Right atrium auricular region (tissue), 2 donors: ENCODE measurements around the gene HAVCR2. TPM values are rescaled to one million over a fixed set of nuclear protein-coding genes. Genes with fewer than 3 reads are reported as not detected.
"Not testable (repeated sequence)": the region's sequence is repeated elsewhere in the genome, so short reads cannot be mapped to it uniquely, and the experiment has no call there.

Source experiments
- DNase-seq: peaks from one replicate; pipeline ENCODE4 v3.0.0-alpha.2; 2019; ENCODE audit warnings: low spot score
- H3K27ac ChIP-seq, 2 donors: fragments of 200-600 bp; sonication (generic); 1 replicate in 1 of 2; 2 replicates in 1 of 2; pipeline ENCODE4 v1.5.1; 2016 to 2019
- H3K27me3 ChIP-seq, 2 donors: fragments of 200-600 bp; sonication (generic); one replicate each; pipeline versions ENCODE4 v1.5.1 to v1.6.0; 2017 to 2019
- H3K36me3 ChIP-seq: fragments of 200-600 bp; sonication (generic); one replicate; pipeline ENCODE4 v1.5.1; 2016
- H3K4me1 ChIP-seq, 2 donors: fragments of 200-600 bp; sonication (generic); one replicate each; pipeline versions ENCODE4 v1.5.1 to v1.6.0; 2017 to 2019
- H3K4me3 ChIP-seq, 2 donors: fragments of 200-600 bp; sonication (generic); 1 replicate in 1 of 2; 2 replicates in 1 of 2; pipeline ENCODE4 v1.5.1; 2017 to 2019; ENCODE audit warnings: mild to moderate bottlenecking in 1 of 2, moderate library complexity in 1 of 2
- H3K9me3 ChIP-seq, 2 donors: fragments of 200-600 bp; sonication (generic); one replicate each; pipeline ENCODE4 v1.5.1; 2019
- total RNA-seq, 2 donors: library from RNA; depleted of rRNA; stranded (reverse); fragments of >200 nt; gene quantifications; one replicate each; pipeline ENCODE4 v1.1.0, GENCODE V29; 2016
- TF ChIP-seq, protein P1 (sequence below), 2 donors: fragments of 200-600 bp; sonication (generic); IDR thresholded peaks; one replicate each; pipeline ENCODE4 v1.5.1; 2019; ENCODE audit warnings: antibody characterized with exemption in 2 of 2

The HAVCR2 gene
- total RNA-seq, 2 donors from 2014 or later = 1.8 to 3.7 TPM

- Histone ChIP-seq H3K4me3 (no peak overlapping the region), H3K9me3 (no peaks in the 10 kb centered on the region), H3K27me3 (no peaks in the 10 kb centered on the region), H3K27ac (no peak overlapping the region), H3K36me3 (no peaks in the 10 kb centered on the region), H3K4me1 (no peaks in the 10 kb centered on the region)
- DNase-seq = no peak
- TF ChIP-seq, protein P1, sequence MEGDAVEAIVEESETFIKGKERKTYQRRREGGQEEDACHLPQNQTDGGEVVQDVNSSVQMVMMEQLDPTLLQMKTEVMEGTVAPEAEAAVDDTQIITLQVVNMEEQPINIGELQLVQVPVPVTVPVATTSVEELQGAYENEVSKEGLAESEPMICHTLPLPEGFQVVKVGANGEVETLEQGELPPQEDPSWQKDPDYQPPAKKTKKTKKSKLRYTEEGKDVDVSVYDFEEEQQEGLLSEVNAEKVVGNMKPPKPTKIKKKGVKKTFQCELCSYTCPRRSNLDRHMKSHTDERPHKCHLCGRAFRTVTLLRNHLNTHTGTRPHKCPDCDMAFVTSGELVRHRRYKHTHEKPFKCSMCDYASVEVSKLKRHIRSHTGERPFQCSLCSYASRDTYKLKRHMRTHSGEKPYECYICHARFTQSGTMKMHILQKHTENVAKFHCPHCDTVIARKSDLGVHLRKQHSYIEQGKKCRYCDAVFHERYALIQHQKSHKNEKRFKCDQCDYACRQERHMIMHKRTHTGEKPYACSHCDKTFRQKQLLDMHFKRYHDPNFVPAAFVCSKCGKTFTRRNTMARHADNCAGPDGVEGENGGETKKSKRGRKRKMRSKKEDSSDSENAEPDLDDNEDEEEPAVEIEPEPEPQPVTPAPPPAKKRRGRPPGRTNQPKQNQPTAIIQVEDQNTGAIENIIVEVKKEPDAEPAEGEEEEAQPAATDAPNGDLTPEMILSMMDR (IDR thresholded peaks at IDR 0.05) = no peak
These were observed 60.9 kb downstream of the HAVCR2 start for GRCh38 chr5:157047898-157048297.

DNA sequence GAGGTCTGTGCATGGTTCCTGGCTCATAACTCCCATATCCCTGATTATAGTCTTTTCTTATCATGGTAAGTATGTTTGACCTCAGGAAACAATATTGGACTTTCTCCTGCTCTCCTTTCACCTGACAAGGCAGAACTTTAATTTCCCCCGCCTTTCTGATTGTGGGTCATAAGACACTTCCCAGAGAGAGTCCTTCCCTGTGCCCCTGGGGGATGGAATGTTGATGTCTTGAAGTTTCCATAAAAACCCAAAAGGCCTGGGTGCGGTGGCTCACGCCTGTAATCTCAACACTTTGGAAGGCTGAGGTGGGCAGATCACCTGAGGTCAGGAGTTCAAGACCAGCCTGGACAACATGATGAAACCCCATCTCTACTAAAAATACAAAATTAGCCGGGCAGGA, 61.8 kb downstream of the HAVCR2 start:
- not testable (repeated sequence) for H3K27me3 ChIP-seq, H3K4me3 ChIP-seq, H3K27ac ChIP-seq, H3K4me1 ChIP-seq, H3K36me3 ChIP-seq, DNase-seq, H3K9me3 ChIP-seq

DNA sequence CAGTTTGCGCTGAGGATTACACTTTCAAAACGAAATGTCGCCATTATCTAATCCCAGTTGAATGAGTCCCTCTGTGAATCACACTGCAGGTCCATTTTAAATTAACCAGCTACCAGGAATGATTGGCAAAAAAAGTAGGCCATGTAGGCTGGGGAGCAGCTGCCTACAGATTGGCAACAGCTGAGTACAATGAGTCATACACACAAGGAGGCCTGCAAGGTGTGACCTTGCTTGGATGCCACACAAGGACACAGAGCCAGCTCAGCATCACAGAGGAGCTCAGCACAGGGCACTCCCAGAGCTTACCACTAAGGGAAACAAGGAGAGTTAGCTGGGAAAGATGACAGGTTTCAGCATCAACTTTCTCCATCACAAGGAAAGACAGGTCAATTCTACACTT, 62.8 kb downstream of the HAVCR2 start:
- TF ChIP-seq, protein P1 (IDR thresholded peaks at IDR 0.05) = no peak
- Histone ChIP-seq H3K4me3 (no peak overlapping the region), H3K27me3 (no peaks in the 10 kb centered on the region), H3K36me3 (no peaks in the 10 kb centered on the region), H3K9me3 (no peaks in the 10 kb centered on the region), H3K27ac (peak overlapping the region in 1 of 2 donors; percentile 31), H3K4me1 (no peaks in the 10 kb centered on the region)
- DNase-seq = no peak

DNA sequence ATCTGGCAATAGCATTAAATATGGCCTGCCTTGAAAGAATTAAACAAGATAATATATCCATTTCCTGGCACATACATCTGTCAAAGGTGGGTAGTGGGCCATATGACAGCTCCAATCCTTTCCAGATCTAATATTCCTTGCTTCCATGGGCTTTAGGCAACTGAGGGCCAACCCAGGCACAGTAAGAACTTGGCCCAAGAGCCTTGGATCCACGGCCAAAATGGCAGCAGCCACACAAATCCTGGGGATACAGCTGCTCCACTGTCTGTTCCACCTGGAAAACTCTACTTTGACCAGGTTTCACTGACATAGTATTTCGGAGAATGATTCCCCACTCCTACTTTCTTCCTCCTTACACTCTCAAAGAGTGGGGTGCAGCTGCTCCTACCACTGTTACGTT, 63.2 kb downstream of the HAVCR2 start:
- no peaks in the 10 kb centered on the region for H3K4me1 ChIP-seq
- no peaks in the 10 kb centered on the region for H3K27me3 ChIP-seq
- no peak for DNase-seq
- TF ChIP-seq, protein P1 (IDR thresholded peaks at IDR 0.05) = no peak
- no peak overlapping the region for H3K4me3 ChIP-seq
- no peaks in the 10 kb centered on the region for H3K36me3 ChIP-seq
- H3K9me3 ChIP-seq = no peaks in the 10 kb centered on the region
- peak overlapping the region in 1 of 2 donors; percentile 31 for H3K27ac ChIP-seq

- DNase-seq = no peak
- TF ChIP-seq, protein P1 (IDR thresholded peaks at IDR 0.05) = no peak
- Histone ChIP-seq H3K9me3 (no peaks in the 10 kb centered on the region), H3K36me3 (no peaks in the 10 kb centered on the region), H3K27me3 (no peaks in the 10 kb centered on the region), H3K4me3 (no peak overlapping the region), H3K4me1 (no peaks in the 10 kb centered on the region), H3K27ac (no peak overlapping the region)
These were observed 70.2 kb downstream of the HAVCR2 start for GRCh38 chr5:157038568-157039187.

Other genes starting within 250 kb of the HAVCR2 start
- under 1 TPM in 1 of 2 donors, not detected in 1; 0.71 TPM for gene TIMD4, start 145.8 kb downstream of the HAVCR2 start, total RNA-seq
- not detected for gene HAVCR1, start 49.9 kb downstream of the HAVCR2 start, total RNA-seq
- 1 to 10 TPM; 6.2 to 6.8 TPM for gene MED7, start 33.8 kb upstream of the HAVCR2 start, total RNA-seq
- not detected for gene GARIN3, start 57.2 kb upstream of the HAVCR2 start, total RNA-seq
- gene ITK, start 71.8 kb upstream of the HAVCR2 start, total RNA-seq = under 1 TPM; 0.33 to 0.90 TPM
- 10 to 100 TPM; 51.5 to 55.4 TPM for gene CYFIP2, start 157.1 kb upstream of the HAVCR2 start, total RNA-seq